Islet of Langerhans (tissue), 1 donor: Measurements from ENCODE around the gene SMPD1.
A peak's percentile ranks its signal among the peaks of the same experiment; 100 is the strongest.

Source experiments
- FAIRE-seq: peaks from one replicate; lab custom pipeline; 2011; peaks lifted over from hg19 to GRCh38; lab: Jason Lieb, UNC

The SMPD1 gene

GRCh38 chr11:6389905-6390717 is at the start of gene SMPD1:
Gene SMPD1, plus strand, starts transcription at chr11:6390474. Its CDS starts 125 bp downstream, at chr11:6390599.
- peak; percentile 60 for FAIRE-seq

- no peak for FAIRE-seq
Observed at GRCh38 chr11:6345366-6345765, 44.9 kb upstream of the SMPD1 start.

GRCh38 chr11:6350043-6350442 is 40.2 kb upstream of the SMPD1 start:
- FAIRE-seq = no peak

GRCh38 chr11:6350486-6350885 is 39.8 kb upstream of the SMPD1 start:
- FAIRE-seq = no peak

GRCh38 chr11:6351782-6352382 is 38.4 kb upstream of the SMPD1 start:
- no peak for FAIRE-seq

- FAIRE-seq = peak; percentile 86
Observed at GRCh38 chr11:6353367-6353987, 36.8 kb upstream of the SMPD1 start.

- peak; percentile 79 for FAIRE-seq
Observed at GRCh38 chr11:6354651-6355485, 35.4 kb upstream of the SMPD1 start.

GRCh38 chr11:6356503-6357055 is 33.7 kb upstream of the SMPD1 start:
- no peak for FAIRE-seq

GRCh38 chr11:6357222-6357621 is 33.1 kb upstream of the SMPD1 start:
- FAIRE-seq = no peak

- FAIRE-seq = no peak
Observed at GRCh38 chr11:6360183-6360582, 30.1 kb upstream of the SMPD1 start.

GRCh38 chr11:6362185-6362872 is 27.9 kb upstream of the SMPD1 start:
- no peak for FAIRE-seq

- peak; percentile 38 for FAIRE-seq
Observed at GRCh38 chr11:6362873-6363678, 27.2 kb upstream of the SMPD1 start.

GRCh38 chr11:6365659-6366058 is 24.6 kb upstream of the SMPD1 start:
- no peak for FAIRE-seq

- no peak for FAIRE-seq
Observed at GRCh38 chr11:6371825-6372224, 18.4 kb upstream of the SMPD1 start.

- no peak for FAIRE-seq
Observed at GRCh38 chr11:6377902-6378639, 12.2 kb upstream of the SMPD1 start.

GRCh38 chr11:6378640-6378989 is 11.7 kb upstream of the SMPD1 start:
- no peak for FAIRE-seq

- FAIRE-seq = no peak
Observed at GRCh38 chr11:6385046-6385777, 5.1 kb upstream of the SMPD1 start.

- FAIRE-seq = no peak
Observed at GRCh38 chr11:6387811-6388599, 2.3 kb upstream of the SMPD1 start.

GRCh38 chr11:6388748-6389147 is 1.5 kb upstream of the SMPD1 start:
- FAIRE-seq = no peak
